Measurements from ENCODE around the gene MED31.

The MED31 gene

DNA sequence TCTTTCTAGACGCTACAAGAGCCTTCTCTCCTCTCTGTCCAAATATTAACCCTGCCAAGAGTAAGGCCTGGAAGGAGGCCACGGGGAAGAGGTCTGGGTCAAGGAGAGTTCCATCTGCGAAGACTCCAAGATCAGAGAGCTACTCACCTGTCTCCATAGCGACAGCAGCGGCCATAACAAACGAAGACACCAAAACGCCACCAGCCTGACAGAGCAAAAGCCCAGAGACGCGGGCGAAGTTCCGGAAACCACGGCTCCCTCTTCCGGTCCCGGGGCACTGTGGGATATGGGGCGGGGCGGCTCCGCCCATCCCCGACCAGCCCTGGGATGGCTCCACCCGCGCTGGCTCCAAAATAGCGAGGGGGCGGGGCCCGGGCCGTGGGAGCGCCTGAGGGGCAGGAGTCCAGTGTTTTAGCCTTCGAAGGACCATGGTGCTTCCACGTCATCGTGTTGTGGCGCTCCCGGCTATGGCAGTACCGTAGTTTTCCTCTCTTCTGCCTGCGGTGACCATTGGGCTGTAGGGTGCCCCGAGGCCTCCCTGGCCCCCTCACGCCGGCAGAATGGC, at the start of gene MED31, which contains the start of gene C17orf100:
TSS of gene MED31 (minus strand) at position 252 of the 565 bp plus-strand sequence. CDS start at position 175, 77 bp downstream.
TSS of gene C17orf100 (plus strand) at position 409 of the 565 bp plus-strand sequence. CDS start at position 561, 152 bp downstream.
- peak; percentile 89 for DNase-seq (ENCODE audit: low read depth)
- TF ChIP-seq, protein P1, sequence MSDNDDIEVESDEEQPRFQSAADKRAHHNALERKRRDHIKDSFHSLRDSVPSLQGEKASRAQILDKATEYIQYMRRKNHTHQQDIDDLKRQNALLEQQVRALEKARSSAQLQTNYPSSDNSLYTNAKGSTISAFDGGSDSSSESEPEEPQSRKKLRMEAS (IDR thresholded peaks at IDR 0.05; ENCODE audit: low read depth, low read length) = 0 out of 2 replicates have a peak, but pooled peaks have one; percentile 15
- TF ChIP-seq POLR2A (IDR thresholded peaks at IDR 0.05; ENCODE audit: extremely low read depth, insufficient read length) = peak; percentile 56
- TF ChIP-seq MYC (IDR thresholded peaks at IDR 0.05; ENCODE audit: low read depth, low read length) = no peak
- peak within 1 kb of the TSS; percentile 98 for H3K4me3 ChIP-seq (ENCODE audit: low read depth, low read length)

- TF ChIP-seq MYC (IDR thresholded peaks at IDR 0.05; ENCODE audit: low read depth, low read length) (no peak), POLR2A (IDR thresholded peaks at IDR 0.05; ENCODE audit: extremely low read depth, insufficient read length) (no peak)
- TF ChIP-seq, protein P1 (IDR thresholded peaks at IDR 0.05; ENCODE audit: low read depth, low read length) = no peak
- TF ChIP-seq, protein P2, sequence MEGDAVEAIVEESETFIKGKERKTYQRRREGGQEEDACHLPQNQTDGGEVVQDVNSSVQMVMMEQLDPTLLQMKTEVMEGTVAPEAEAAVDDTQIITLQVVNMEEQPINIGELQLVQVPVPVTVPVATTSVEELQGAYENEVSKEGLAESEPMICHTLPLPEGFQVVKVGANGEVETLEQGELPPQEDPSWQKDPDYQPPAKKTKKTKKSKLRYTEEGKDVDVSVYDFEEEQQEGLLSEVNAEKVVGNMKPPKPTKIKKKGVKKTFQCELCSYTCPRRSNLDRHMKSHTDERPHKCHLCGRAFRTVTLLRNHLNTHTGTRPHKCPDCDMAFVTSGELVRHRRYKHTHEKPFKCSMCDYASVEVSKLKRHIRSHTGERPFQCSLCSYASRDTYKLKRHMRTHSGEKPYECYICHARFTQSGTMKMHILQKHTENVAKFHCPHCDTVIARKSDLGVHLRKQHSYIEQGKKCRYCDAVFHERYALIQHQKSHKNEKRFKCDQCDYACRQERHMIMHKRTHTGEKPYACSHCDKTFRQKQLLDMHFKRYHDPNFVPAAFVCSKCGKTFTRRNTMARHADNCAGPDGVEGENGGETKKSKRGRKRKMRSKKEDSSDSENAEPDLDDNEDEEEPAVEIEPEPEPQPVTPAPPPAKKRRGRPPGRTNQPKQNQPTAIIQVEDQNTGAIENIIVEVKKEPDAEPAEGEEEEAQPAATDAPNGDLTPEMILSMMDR (IDR thresholded peaks at IDR 0.05; ENCODE audit: low read depth, low read length) = no peak
- no peak for DNase-seq (ENCODE audit: low read depth)
- no peak overlapping the region for H3K4me3 ChIP-seq (ENCODE audit: low read depth, low read length)
These were observed 49.5 kb upstream of the MED31 start for GRCh38 chr17:6700948-6701307.

- no peak for TF ChIP-seq MYC (IDR thresholded peaks at IDR 0.05; ENCODE audit: low read depth, low read length)
- no peak for TF ChIP-seq POLR2A (IDR thresholded peaks at IDR 0.05; ENCODE audit: extremely low read depth, insufficient read length)
- TF ChIP-seq, protein P2 (IDR thresholded peaks at IDR 0.05; ENCODE audit: low read depth, low read length) = no peak
- TF ChIP-seq, protein P1 (IDR thresholded peaks at IDR 0.05; ENCODE audit: low read depth, low read length) = no peak
- DNase-seq (ENCODE audit: low read depth) = no peak
- H3K4me3 ChIP-seq (ENCODE audit: low read depth, low read length) = no peak overlapping the region
These were observed 48.9 kb upstream of the MED31 start for GRCh38 chr17:6699997-6700947.

- TF ChIP-seq, protein P2 (IDR thresholded peaks at IDR 0.05; ENCODE audit: low read depth, low read length) = no peak
- TF ChIP-seq, protein P1 (IDR thresholded peaks at IDR 0.05; ENCODE audit: low read depth, low read length) = no peak
- TF ChIP-seq POLR2A (IDR thresholded peaks at IDR 0.05; ENCODE audit: extremely low read depth, insufficient read length) (no peak), MYC (IDR thresholded peaks at IDR 0.05; ENCODE audit: low read depth, low read length) (no peak)
- no peak overlapping the region for H3K4me3 ChIP-seq (ENCODE audit: low read depth, low read length)
- DNase-seq (ENCODE audit: low read depth) = no peak
These were observed 46.6 kb upstream of the MED31 start for GRCh38 chr17:6698004-6698403.

GRCh38 chr17:6696906-6697305, 45.5 kb upstream of the MED31 start:
- TF ChIP-seq POLR2A (IDR thresholded peaks at IDR 0.05; ENCODE audit: extremely low read depth, insufficient read length) = no peak
- TF ChIP-seq, protein P1 (IDR thresholded peaks at IDR 0.05; ENCODE audit: low read depth, low read length) = no peak
- TF ChIP-seq, protein P2 (IDR thresholded peaks at IDR 0.05; ENCODE audit: low read depth, low read length) = no peak
- DNase-seq (ENCODE audit: low read depth) = no peak

More at GRCh38 chr17:6696906-6697305, 45.5 kb upstream of the MED31 start:
- H3K4me3 ChIP-seq (ENCODE audit: low read depth, low read length) = no peak overlapping the region
